Muscle of back (tissue), 11 donors: ENCODE results near the gene ALKBH4. TPM values are rescaled to one million over a fixed set of nuclear protein-coding genes. Genes with fewer than 3 reads are reported as not detected.
"Not testable (repeated sequence)": the region's sequence is repeated elsewhere in the genome, so short reads cannot be mapped to it uniquely, and the experiment has no call there.

Experiments
- DNase-seq, 3 donors: peaks; one replicate each; pipeline versions ENCODE4 v3.0.0 to v3.0.0-alpha.2; 2013
- polyA plus RNA-seq, 10 donors: library from polyadenylated mRNA; unstranded; fragments of 120-200 nt; gene quantifications; one replicate each; pipeline ENCODE4 v1.2.1, GENCODE V29; 2013; ENCODE audit not compliant: insufficient read length in 10 of 10

The ALKBH4 gene
- polyA plus RNA-seq, 10 donors, result 5.6 to 9.4 (median 7.5) TPM

GRCh38 chr7:102457352-102457924 lies 7.2 kb downstream of the ALKBH4 start:
- no peak for DNase-seq

GRCh38 chr7:102456327-102456726 lies 8.3 kb downstream of the ALKBH4 start:
- no peak for DNase-seq

GRCh38 chr7:102455596-102455995 lies 9.1 kb downstream of the ALKBH4 start:
- DNase-seq, result no peak

- not testable (repeated sequence) for DNase-seq
Measured at GRCh38 chr7:102454932-102455331, 9.7 kb downstream of the ALKBH4 start.

DNA sequence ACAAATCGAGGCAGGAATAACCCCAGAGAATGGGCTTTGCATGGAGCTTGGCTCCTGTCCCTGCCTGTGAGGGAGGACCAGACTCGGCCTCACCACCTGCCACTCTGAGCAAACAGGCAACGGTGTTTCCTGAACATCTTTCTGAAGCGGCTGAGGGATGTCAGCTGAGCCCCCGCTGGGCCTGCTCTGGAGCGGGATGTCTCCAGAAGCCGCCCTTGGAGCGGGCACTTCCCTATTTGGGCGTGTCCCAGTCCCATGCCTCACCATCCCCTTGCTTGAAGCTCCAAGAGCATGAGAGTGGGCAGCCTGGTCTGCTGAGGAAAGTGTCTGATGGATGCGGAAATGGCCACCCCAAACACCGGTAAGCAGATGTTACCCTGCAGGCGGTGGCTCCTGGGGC lies 10.2 kb downstream of the ALKBH4 start:
- no peak for DNase-seq

GRCh38 chr7:102453319-102453718 lies 11.3 kb downstream of the ALKBH4 start:
- no peak for DNase-seq

DNA sequence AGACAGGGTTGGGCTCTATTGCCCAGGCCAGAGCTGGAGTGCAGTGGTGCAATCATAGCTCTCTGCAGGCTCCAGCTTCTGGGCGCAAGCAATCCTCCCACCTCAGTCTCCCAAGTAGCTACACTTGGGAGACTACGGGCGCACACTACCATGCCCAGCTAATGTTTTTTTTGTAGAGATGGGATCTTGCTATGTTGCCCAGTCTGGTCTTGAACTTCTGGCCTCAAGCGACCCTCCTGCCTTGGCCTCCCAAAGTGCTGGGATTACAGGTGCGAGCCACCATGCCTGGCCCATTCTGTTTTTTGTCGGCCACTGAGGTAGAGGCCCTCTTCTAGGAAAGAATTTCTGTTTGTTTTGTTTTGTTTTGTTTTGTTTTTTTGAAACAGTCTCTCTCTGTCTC lies 12.2 kb downstream of the ALKBH4 start:
- DNase-seq, result no peak

DNA sequence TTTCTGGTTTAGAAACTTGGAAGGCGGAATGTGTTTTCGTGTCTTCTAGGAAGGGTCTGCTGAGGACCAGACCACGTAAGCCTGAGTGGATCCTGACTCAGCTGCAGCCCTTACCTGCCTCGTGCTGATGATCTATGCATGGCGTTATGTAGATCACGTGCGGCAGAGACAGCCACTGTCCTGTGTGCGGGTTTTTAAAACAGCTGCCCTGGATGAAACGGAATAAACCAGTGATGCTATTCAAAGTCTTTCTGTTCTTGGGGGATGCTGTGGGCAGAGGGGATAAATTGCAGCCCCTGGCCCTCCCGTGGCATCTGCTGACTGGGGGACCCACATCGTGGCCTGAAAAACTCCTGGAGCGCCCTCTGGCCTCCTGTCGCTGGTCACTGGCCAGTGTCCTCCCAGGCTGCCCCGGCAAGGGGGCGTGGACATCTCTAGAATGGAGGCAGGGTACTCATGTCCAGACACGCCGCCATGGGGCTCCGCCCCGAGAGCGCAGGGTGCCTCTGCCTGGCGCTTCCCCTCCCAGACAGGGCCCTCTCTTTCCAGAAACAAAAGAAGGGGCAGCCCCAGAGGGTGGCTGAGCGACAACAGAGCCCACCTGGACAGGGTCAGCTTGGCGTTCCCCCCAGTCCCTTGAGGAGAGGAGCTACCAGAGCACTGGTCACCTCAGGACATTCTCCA lies 13.2 kb downstream of the ALKBH4 start:
- no peak for DNase-seq

DNA sequence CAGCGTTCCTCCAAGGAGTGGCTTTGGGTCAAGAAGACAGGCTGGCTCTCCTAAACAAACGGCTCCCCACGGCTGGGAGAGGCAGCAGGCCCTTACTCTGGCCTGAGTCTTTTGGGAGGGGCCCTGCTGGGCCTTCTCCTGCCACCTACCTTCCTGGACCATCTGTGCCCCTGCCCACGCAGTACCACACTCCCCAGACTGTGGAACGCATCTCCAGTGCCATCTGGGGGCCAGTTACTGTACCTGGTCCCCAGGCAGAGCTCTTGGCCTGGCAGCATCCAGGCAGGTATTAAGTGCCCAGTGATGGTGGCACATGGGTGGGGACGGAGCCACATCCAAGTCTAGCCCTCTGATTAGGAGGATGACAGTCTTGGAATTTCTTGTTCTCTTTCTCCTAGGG lies 14.4 kb downstream of the ALKBH4 start:
- no peak for DNase-seq

DNA sequence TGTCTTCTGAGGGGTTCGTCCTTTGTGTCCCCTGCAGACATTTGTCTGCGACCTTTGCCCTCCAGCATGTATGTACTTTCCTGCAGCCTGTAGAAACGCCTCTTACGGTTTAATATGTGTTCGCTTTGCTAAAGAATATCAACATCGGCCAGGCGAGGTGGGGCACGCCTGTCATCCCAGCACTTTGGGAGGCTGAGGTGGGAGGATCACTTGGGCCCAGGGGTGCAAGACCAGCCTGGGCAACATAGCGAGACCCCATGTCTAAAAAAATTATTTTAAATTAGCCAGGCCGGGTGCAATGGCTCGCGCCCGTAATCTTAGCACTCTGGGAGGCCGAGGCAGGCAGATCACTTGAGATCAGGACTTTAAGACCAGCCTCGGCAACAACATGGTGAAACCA lies 15.5 kb downstream of the ALKBH4 start:
- DNase-seq, result no peak

GRCh38 chr7:102447311-102447710 lies 17.4 kb downstream of the ALKBH4 start:
- no peak for DNase-seq

GRCh38 chr7:102446387-102447156 lies 18.1 kb downstream of the ALKBH4 start:
- DNase-seq, result no peak

- DNase-seq, result no peak
Measured at GRCh38 chr7:102445674-102446071, 19.0 kb downstream of the ALKBH4 start.

DNA sequence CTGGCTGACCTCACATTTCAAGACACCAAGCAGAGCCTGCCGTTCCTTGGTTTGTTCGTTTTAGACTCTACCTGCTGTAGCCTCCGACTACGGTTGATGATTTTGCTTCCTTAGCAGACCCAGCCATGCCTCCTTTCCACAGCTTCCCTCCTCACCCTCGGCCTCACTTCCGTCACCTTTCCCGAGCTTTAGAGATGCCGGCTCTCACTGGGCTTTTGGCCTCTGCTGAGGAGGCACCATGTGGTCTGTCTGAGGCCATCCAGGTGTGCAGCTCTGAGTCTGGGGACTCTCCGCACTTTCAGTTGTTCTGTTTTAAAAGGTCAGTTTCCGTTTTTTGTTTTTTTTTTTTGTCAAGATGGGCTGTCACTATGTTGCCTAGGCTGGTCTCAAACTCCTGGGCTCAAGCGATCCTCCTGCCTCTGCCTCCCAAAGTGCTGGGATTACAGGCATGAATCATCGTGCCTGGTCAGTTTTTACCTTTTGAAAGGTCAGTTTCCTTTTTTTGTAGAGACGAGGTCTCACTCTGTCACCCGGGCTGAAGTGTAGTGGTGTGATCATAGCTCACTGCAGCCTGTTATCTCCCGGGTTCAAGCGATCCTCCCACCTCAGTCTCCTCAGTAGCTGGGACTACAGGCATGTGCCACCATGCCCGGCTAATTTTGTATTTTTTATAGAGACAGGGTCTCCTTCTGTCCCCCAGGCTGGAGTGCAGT lies 19.5 kb downstream of the ALKBH4 start:
- no peak for DNase-seq

DNA sequence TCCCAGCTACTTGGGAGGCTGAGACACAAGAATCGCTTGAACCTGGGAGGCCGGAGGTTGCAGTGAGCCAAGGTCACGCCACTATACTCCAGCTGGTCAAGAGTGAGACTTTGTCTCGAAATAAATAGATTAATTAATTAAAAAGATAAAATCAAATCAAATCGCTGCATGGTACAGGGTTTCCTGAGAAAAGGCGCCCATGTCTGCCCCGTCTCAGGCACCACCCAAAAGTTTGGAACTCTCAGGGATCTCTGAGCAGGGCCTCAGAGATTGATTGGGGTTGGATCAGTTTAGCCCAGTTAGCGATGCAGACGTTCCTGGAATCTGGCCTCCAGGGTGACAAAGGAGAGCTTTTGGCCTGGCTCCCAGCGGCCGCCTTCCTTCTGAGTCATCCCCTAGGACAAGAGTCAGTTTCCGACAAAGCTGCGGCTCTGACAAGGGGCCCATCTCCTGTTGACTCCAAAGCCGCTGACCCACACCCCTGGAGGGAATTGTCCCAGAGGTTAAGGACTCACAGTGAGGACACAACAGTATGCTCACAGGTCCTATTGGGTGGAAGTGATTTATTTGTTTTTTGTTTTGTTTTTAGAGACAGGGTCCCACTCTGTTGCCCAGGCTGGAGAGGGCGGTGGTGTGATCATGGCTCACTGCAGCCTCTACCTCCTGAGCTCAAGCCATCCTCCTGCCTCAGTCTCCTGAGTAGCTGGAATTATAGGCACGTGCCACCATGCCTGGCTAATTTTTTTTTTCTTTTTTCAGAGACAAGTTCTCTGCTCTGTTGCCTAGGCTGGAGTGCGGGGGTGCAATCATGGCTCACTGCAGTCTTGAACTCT lies 24.5 kb downstream of the ALKBH4 start:
- DNase-seq, result peak in 2 of 3 donors; percentile 42 to 61

DNA sequence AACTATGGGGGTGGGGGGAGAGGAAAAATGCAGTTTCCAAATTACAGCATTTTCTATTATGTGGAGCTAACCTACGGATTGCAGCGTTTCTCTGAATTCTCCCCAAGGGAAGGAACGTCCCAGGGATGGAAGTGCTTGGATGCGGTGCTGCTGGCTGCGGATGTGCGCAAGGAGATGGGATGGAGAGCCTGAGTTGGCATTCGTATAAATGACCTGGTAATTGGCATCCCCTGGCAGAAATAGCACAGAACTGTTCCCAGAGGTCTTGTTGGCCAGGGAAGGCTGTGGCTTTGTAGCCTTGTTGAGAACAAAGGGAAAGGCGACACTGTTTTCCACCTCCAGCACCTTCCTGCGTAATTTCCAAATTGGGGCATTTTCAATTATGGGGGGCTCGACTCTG lies 28.5 kb downstream of the ALKBH4 start:
- no peak for DNase-seq

- no peak for DNase-seq
Measured at GRCh38 chr7:102434039-102434486, 30.6 kb downstream of the ALKBH4 start.

GRCh38 chr7:102433219-102434038 lies 31.2 kb downstream of the ALKBH4 start, which contains the start of gene ORAI2:
Gene ORAI2, plus strand, starts transcription at chr7:102433575. Its CDS starts 5,382 bp downstream, at chr7:102438957.
- peak; percentile 60 to 84 (median 84) for DNase-seq

GRCh38 chr7:102432442-102433218 lies 32.0 kb downstream of the ALKBH4 start:
- no peak for DNase-seq
